Astrocyte of the cerebellum (primary cell): ENCODE results near the gene MSTO1.
"Not testable (repeated sequence)": the region's sequence is repeated elsewhere in the genome, so short reads cannot be mapped to it uniquely, and the experiment has no call there.

Source experiments
- DNase-seq: peaks from one replicate; pipeline ENCODE4 v3.0.0-alpha.2; 2011; ENCODE audit warnings: low read depth
- H3K4me3 ChIP-seq: 2 replicates; pipeline ENCODE4 v1.5.1; 2011; ENCODE audit warnings: mild to moderate bottlenecking, low read depth, low read length, moderate library complexity
- CTCF ChIP-seq: IDR thresholded peaks from 2 replicates; pipeline ENCODE4 v1.5.1; 2012; ENCODE audit warnings: low read length, low read depth, moderate library complexity, mild to moderate bottlenecking; ENCODE audit errors: missing control alignments
- in situ Hi-C: cut with HindIII; loops from 2 replicates; pipeline ENCODE4 v1.10.0; 2017; ENCODE audit warnings: low sequenced_read_pairs

The MSTO1 gene

GRCh38 chr1:155590516-155591247 is 19.3 kb upstream of the MSTO1 start:
- DNase-seq, in situ Hi-C loops, H3K4me3 ChIP-seq: not testable (repeated sequence)

GRCh38 chr1:155591770-155592169 is 18.2 kb upstream of the MSTO1 start:
- no peak overlapping the region for H3K4me3 ChIP-seq
- in situ Hi-C loops = no loop called here
- peak; percentile 48 for DNase-seq
- TF ChIP-seq CTCF = peak; percentile 44

GRCh38 chr1:155595877-155596474 is 14.0 kb upstream of the MSTO1 start:
- H3K4me3 ChIP-seq, DNase-seq, in situ Hi-C loops: not testable (repeated sequence)

GRCh38 chr1:155596864-155597263 is 13.2 kb upstream of the MSTO1 start:
- TF ChIP-seq CTCF = no peak
- in situ Hi-C loops = no loop called here
- no peak for DNase-seq
- no peak overlapping the region for H3K4me3 ChIP-seq

- in situ Hi-C loops = no loop called here
Observed at GRCh38 chr1:155598842-155599331, 11.1 kb upstream of the MSTO1 start.

GRCh38 chr1:155599828-155600572 is 10.0 kb upstream of the MSTO1 start:
- DNase-seq, in situ Hi-C loops, H3K4me3 ChIP-seq: not testable (repeated sequence)

More at GRCh38 chr1:155598842-155599331, 11.1 kb upstream of the MSTO1 start:
- DNase-seq = no peak
- TF ChIP-seq CTCF = no peak
- no peak overlapping the region for H3K4me3 ChIP-seq

- no peak overlapping the region for H3K4me3 ChIP-seq
- no peak for DNase-seq
- in situ Hi-C loops = no loop called here
- no peak for TF ChIP-seq CTCF
Observed at GRCh38 chr1:155607708-155608107, 2.3 kb upstream of the MSTO1 start.

- TF ChIP-seq CTCF = no peak
- in situ Hi-C loops = no loop called here
- DNase-seq = no peak
- H3K4me3 ChIP-seq = no peak overlapping the region
Observed at GRCh38 chr1:155608888-155609225, 1.2 kb upstream of the MSTO1 start.

- DNase-seq, in situ Hi-C loops: not testable (repeated sequence)
- peak overlapping the region; percentile 49 for H3K4me3 ChIP-seq
Observed at GRCh38 chr1:155610257-155610647, 234 bp downstream of the MSTO1 start.

- DNase-seq, in situ Hi-C loops, H3K4me3 ChIP-seq: not testable (repeated sequence)
Observed at GRCh38 chr1:155613226-155613625, 3.2 kb downstream of the MSTO1 start.
